Right ventricle myocardium inferior (tissue), 1 donor: ENCODE measurements around the gene DNAJC27. TPM values are rescaled to one million over a fixed set of nuclear protein-coding genes. Genes with fewer than 3 reads are reported as not detected.
"Not testable (repeated sequence)": the region's sequence is repeated elsewhere in the genome, so short reads cannot be mapped to it uniquely, and the experiment has no call there.

Source experiments
- ATAC-seq: fragments of 200-7000 bp; cut with Tn5 transposase; one replicate; pipeline ENCODE4 v1.9.1; 2020; ENCODE audit warnings: mild to moderate bottlenecking, moderate library complexity
- DNase-seq: peaks from one replicate; pipeline ENCODE4 v3.0.0; 2021; ENCODE audit errors: missing footprints
- intact Hi-C: fragments of 100-400 bp; cut with DNase I; formaldehyde crosslinking; loops from one replicate; pipeline ENCODE4 v1.11.0; 2022
- long read RNA-seq: library from polyadenylated mRNA; unstranded; transcript quantifications from one replicate; pipeline ENCODE4 v2.0.0, GENCODE V29; 2021
- total RNA-seq: library from RNA; stranded (reverse); fragmentation: NEBNext Ultra II Directional; extraction: Animal tissue kit (Norgen Biotek cat#: 25700); gene quantifications from one replicate; pipeline ENCODE4 v1.2.1, GENCODE V29; 2021
- donor health status: DM: no; HTN: yes; CAD: no; lungs with severe emphysema.

DNAJC27 gene
- total RNA-seq = 9.8 TPM
- long read RNA-seq, partial matches to known transcripts = 0 of 3 reads
- long read RNA-seq, other reads (novel, unspliced or antisense) = 3 of 3 reads

- peak; percentile 97 for ATAC-seq
- peak; percentile 99 for DNase-seq
- intact Hi-C loops = loop anchor here (2.0 to 5.0 kb wide), 2 partner anchors 71 to 226 kb away; partner anchors contain the start of gene EFR3B
Observed at GRCh38 chr2:24971536-24972314, at the start of gene DNAJC27. Gene DNAJC27 (minus strand): TSS chr2:24971955. CDS start chr2:24971904, 51 bp downstream.

- ATAC-seq = no peak
- intact Hi-C loops = no loop called here
Observed at GRCh38 chr2:25018681-25019080, 46.9 kb upstream of the DNAJC27 start.

GRCh38 chr2:25014631-25015030 lies 42.9 kb upstream of the DNAJC27 start:
- intact Hi-C loops = no loop called here
- ATAC-seq (no peak), DNase-seq (no peak)

More at GRCh38 chr2:25018681-25019080, 46.9 kb upstream of the DNAJC27 start:
- DNase-seq = no peak

DNA sequence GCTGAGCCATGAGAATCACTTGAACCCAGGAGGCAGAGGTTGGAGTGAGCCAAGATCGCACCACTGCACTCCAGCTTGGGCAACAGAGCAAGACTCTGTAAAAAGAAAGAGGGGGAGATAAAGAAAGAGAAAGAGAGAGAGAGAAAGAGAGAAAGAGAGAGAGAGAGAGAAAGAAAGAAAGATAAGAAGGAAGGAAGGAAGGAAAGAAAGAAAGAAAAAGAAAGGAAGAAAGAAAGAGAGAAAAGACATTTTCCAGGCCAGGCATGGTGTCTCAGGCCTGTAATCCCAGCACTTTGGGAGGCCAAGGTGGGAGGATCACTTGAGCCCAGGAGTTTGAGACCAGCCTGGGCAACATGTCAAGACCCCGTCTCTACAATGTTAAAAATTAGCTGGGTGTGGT lies 39.6 kb upstream of the DNAJC27 start:
- intact Hi-C loops, DNase-seq, ATAC-seq: not testable (repeated sequence)

GRCh38 chr2:25009954-25010353 lies 38.2 kb upstream of the DNAJC27 start:
- ATAC-seq = no peak
- intact Hi-C loops = no loop called here
- DNase-seq = no peak

DNA sequence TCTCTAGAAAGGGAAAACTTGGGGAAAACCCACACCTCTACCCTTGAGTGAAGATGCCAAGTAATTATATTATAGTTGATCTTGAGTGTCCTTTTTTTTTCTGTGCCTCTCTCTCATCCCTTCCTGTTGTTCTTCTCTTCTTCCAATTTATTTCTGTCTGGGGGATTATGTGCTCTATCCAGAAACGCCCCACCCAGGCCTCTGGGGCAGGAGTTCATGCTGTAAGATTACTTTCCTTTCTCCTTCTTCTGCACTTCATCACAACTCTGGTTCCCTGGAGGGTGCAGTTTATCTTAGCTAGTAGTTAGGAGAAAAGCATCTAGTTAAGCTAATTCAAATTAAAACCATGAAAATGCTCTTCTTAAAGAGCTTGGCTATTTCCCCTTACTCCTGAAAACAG lies 30.3 kb upstream of the DNAJC27 start:
- intact Hi-C loops = no loop called here
- DNase-seq (no peak), ATAC-seq (no peak)

DNA sequence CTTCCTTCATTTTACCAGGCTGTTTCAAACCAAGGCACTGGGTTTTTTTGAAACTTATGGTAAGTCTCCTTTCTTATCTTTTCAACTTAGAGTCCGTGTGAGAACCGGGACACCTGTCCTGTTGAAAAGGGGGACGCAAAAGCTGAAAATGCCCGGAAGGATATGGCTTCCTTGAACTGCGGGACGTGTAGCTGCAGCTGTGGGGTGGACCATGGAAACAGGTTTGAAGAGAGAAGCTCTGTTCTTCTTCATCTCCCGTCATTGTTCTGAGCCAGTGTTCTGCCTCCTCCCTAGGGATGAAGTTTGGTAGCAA lies 29.5 kb upstream of the DNAJC27 start:
- ATAC-seq (no peak), DNase-seq (no peak)
- intact Hi-C loops = no loop called here

DNA sequence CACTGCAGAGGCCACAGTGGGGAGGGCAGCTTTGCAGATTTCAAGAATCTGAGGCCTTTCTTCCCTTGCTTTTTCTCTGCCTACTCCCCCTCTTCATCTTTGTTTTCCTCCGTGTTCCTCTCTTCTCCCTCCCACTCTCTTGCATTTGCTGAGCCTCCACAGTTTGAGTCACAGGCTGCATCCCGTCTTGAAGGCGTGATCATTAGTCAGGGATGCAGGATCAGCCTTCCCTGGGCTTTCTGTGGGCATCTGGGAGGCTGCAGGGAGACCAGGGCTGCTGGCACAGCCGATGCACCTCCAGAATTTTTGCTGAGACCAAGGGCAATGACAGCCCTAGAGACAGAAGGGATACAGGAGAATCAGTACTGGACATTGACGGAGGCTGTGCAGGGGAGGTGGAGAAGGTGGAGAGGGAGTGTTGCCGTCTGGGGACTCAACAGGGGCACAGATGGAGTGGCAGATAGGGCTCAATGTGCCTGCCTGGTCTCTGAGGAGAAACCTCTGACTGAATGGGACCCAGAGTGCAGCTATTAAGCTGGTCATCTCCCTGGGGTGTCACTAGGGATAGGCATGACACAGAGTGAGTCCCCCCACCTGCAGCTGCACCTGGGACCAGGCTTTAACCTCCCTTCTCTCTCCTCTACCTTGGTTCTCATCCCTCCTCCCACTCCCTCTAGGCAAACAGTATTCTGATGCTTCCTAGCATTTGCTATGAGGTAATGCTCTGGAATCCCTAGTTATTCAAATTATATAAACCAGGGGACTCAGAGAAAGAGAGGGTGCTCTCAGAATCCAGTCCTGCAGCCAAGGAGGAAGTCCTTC lies 29.0 kb upstream of the DNAJC27 start:
- DNase-seq (no peak), ATAC-seq (no peak)
- intact Hi-C loops = no loop called here

- no peak for ATAC-seq
- intact Hi-C loops = no loop called here
Observed at GRCh38 chr2:25000036-25000435, 28.3 kb upstream of the DNAJC27 start.

GRCh38 chr2:24999097-24999496 lies 27.3 kb upstream of the DNAJC27 start:
- DNase-seq, intact Hi-C loops: not testable (repeated sequence)

More at GRCh38 chr2:25000036-25000435, 28.3 kb upstream of the DNAJC27 start:
- DNase-seq = no peak

GRCh38 chr2:24994146-24994724 lies 22.5 kb upstream of the DNAJC27 start:
- intact Hi-C loops = loop anchor here (5.0 kb wide), 1 partner anchor 48 kb away; the partner anchor contains the start of gene EFR3B
- ATAC-seq (no peak), DNase-seq (no peak)

More at GRCh38 chr2:24999097-24999496, 27.3 kb upstream of the DNAJC27 start:
- ATAC-seq = not testable (repeated sequence)

DNA sequence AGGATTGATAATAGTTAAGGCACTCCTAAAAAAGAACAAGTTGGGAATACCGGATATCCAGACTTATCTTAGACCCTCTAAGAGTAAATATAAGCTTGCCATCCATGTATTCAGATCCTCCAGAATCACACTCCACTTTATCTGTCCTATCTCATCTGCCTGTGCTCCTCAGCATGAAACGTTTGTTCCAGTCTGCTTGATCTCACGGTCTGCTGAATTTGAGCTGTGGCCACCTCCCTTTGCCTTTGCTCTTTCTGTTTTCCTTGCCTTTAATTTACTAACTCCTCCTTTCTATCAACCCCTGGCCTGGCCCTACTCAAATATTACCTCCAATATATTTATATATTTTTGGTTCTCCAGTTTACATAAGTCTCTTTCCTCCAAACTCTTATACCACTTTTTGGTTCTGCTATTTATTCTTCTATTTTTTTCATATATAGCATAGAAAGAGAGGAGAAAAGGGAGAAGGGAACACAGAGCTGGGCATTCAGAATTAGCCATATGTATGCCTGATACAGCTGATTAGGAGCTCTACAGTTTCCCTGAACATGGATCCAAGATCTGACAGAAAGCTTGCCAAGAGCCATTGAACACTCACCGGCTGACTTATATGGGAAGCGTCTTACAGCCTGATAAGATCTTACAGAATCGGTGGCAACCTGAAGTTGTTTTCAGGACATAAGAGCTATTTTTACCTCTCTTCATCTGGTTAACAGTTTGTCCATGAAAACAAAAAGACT lies 21.8 kb upstream of the DNAJC27 start:
- intact Hi-C loops = loop anchor here (5.0 kb wide), 1 partner anchor 49 kb away; the partner anchor contains the start of gene EFR3B
- ATAC-seq = no peak
- DNase-seq = no peak

DNA sequence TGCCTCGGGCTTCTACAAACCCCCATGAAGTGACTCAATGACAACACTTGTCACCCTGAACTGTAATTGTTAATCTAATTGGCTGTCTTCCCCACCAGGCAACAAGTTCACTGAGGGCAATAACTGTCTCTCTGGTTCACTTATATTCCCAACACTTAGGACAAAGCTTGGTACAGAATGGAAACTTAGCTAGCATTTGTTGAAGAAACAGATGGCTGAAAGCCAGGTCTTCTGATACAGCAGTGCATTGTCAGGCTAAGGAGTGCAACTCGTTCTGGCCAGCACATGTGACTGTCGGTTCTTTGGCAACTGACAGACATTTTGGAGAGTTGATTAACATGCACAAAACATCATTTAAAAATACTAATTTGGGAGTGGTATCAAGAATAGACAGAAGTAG lies 14.6 kb upstream of the DNAJC27 start:
- DNase-seq = no peak
- intact Hi-C loops = no loop called here
- peak; percentile 76 for ATAC-seq

DNA sequence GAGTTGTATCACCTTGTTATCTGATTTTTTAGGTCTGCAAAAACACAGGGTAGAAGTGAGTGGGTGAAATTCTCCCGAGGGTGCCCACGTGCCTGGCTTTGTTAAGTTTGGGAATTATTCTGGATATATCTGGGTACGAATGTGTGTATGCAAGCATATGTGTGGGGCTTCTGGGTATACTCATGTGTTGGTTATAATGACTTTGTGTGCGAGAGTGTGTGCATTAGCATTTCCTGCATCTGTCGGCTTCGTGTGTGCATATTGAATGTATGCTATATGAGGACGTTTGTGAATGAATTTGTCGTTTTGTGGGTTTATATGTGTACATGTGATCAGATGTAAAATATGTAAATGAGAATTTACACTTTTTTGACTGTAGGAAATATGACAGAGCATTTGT lies 13.8 kb upstream of the DNAJC27 start:
- intact Hi-C loops = no loop called here
- no peak for ATAC-seq
- DNase-seq = no peak

GRCh38 chr2:24984912-24985311 lies 13.2 kb upstream of the DNAJC27 start:
- intact Hi-C loops = no loop called here
- ATAC-seq (peak; percentile 90), DNase-seq (no peak)

GRCh38 chr2:24981411-24982136 lies 9.8 kb upstream of the DNAJC27 start:
- no peak for ATAC-seq
- intact Hi-C loops = no loop called here
- DNase-seq = no peak

DNA sequence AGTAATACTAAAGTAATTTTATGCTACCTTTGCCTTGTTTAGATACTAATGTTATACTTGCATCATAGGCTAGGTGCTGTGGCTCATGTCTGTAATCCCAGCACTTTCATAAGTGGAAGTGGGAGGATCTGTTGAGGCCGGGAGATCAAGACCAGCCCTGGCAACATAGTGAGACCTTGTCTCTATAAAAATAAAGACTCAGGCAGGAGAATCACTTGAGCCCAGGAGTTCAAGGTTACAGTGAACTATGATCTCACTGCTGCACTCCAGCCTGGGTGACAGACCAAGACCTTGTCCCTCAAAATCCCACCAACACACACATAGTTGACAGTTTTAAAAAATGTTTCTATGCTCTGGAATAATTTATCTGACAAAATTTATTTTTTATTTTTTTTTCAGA lies 6.9 kb upstream of the DNAJC27 start:
- ATAC-seq (no peak), DNase-seq (no peak)
- intact Hi-C loops = no loop called here

GRCh38 chr2:24977631-24978030 lies 5.9 kb upstream of the DNAJC27 start:
- intact Hi-C loops = no loop called here
- DNase-seq (no peak), ATAC-seq (no peak)
